NOMO-1 (cell line): ENCODE data around the gene ARL4A.
"Not testable (repeated sequence)": the region's sequence is repeated elsewhere in the genome, so short reads cannot be mapped to it uniquely, and the experiment has no call there.

ENCODE experiments used
- DNase-seq, 2 experiments: peaks; one replicate each; lab custom pipeline; 2025; ENCODE audit not compliant: unreplicated experiment in 2 of 2; lab: John Stamatoyannopoulos, UW

ARL4A gene, protein sequence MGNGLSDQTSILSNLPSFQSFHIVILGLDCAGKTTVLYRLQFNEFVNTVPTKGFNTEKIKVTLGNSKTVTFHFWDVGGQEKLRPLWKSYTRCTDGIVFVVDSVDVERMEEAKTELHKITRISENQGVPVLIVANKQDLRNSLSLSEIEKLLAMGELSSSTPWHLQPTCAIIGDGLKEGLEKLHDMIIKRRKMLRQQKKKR

DNA sequence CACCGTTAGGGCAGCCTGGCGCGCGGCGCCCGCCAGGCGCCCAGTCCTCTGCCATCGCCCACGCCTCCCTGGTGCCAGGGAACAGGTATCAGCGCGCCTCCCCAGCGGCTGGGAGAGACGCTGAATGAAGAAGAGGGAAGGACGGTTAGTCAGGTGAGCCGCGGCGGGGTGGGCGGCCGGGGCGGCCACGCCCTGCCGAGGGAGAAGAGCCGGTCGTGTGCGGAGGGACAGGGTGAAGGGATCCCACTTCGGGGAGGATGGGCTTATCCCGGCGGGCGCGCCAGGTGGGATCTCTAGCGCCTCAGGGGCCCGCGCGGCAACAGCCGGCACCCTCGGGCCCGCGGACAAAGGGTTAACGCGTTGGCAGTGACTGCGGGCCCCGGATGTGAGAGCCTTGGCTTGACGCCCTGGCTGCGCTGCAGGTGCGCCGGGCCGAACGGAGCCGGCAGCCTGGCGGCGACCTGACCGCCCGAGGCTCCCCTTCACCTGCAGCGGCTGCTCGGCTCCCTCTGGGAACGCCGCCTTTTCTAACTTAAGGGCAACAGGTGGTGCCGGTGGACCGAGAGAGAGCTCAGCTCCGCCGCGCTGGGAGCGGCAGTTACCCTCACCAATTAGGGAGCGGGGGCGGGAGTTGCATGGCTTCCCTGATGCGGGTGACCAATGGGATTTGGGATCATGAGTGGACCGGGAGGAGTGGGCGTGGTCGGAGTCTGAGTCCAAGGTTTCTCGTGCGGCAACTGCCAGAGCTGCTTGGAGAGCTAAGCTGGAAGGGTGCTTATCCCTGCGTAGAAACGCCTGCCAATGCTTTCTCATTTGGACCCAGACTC, at the start of gene ARL4A:
Gene ARL4A, plus strand, starts transcription at position 743 of the 827 bp plus-strand sequence. CDS start 622 bp downstream, outside the sequence.
- peak; percentile 94 to 97 for DNase-seq

DNA sequence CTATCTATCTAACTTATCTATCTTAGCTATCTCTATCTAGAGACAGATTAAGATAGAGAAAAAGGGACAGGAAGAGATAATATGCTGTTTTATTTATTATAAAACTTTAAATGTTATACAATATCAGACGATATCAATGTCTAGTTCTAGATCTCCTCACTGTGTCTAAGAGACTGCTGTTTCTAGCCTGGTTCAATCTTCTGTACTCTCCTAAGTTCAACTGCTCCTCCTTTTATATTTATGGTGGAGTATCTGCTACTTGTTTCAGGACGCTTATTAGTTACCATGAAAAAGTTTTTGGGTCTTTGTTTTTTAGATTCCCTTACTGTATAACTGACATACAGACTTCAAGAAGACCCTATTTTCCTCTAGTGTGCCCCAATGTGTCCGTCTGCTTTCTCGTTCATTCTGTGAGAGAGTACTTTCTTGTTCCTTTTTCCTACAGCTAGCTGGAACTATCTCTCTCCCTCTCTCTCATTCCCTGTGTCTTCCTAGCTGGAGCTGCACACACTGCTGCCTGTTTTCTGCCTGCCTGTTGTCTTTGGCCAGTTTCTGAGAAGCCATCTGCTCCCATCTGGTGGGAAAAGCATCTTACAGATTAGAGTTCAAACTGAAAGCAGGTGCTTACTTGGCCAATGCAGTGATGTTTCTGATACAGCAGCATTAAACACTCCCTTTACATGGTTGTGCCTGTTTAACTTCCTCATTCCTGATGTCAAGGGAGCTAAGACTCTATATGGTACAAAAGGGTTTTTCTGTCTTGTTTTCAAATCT, 49.4 kb upstream of the ARL4A start:
- peak; percentile 8 to 81 for DNase-seq

DNA sequence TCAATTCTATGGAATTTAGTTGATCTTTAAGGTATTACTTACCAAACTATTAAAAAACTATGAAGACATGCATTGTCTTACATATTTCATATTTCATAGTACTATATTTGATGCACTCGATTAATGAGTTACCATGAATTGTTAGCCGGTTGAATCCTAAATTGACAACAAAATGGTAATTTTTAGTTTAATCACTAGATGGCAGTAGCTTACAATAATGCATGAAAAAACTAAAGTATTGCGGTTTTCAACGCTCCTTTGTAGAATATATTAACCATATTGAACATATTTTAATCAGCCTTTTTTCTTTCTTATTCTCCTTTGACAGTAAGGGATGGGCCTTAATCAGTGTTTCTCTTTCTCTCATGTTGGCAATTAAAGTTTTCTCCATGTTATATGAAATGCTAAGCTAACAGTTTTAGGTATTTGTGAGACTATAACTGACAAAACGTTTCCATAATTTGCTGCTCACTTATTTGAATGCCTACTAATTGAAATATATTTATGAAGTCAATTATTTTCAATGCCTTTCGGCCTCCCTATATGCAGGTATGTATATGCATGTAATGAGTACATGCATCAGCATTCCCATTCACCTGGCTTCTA, 48.5 kb upstream of the ARL4A start:
- peak in 1 of 2 experiments; percentile 63 for DNase-seq

DNA sequence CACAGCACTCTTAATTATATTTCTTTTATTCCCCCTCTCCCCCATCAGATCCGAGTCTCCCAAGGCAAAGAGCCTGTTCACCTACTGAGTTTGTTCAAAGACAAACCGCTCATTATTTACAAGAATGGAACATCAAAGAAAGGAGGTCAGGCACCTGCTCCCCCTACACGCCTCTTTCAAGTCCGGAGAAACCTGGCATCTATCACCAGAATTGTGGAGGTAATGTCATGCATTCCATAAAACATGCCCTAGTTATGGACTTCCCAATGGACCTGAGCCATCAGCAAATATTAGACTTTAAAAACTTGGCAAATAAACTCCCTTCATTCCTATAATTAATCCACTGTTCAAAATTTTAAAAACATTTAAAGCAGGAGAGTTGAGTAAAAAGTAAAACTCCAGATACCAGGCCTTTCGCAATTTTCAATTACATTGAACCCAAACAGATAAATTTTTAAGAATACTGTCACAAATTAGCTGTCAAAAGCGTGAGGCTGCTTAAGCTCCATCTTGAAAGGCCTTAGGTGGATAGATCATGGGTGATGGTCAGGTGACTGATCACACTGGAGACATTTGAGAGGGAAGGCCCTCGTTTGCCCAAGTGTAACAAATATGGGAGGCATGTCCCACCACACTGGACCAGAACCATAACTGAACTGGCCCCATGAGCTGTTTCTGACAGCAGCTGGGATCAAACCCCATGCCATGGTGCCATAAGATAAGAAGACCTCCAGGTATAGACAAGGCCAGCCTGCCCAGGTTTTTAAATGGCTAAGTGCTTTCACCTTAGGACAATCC, 46.9 kb upstream of the ARL4A start:
- DNase-seq, result no peak

DNA sequence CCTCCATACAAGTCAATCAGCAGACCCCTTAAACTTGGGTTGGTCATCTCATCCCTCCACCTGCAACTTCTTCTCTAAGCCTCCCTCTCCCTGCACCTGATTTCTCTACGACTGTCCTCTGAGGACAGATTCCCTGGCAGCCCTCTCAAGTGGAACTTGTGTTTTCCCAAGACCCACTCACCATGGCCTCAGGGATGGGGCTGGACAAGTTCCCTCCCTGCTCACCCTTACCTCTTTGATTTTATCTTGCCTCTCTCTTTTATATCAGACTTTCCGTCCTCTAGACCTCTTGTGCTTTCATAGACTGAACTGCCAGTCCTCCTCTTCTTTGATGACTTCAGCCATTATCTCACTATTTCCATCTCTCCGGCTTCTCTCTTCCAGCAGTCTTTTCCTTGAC, 46.2 kb upstream of the ARL4A start:
- DNase-seq, result no peak

DNA sequence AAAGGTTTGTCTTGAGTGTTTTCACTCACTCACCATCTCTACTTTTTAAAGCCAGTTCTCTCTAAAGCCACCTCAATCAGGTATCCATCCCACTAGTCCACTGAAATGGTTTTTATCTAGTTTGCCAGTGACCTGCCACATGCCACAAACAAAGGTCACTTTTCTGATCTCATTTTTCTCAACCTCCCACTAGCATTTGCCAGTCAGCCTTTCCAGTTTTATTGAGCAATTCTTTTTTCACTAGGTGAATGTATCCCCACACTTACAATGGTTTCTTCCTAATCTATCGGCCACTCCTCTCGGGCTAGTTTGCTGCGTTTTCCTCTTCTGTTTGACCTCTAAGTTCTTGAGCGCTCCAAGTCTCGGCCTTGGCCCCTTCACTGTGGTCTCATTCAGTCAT, 44.9 kb upstream of the ARL4A start:
- no peak for DNase-seq

DNA sequence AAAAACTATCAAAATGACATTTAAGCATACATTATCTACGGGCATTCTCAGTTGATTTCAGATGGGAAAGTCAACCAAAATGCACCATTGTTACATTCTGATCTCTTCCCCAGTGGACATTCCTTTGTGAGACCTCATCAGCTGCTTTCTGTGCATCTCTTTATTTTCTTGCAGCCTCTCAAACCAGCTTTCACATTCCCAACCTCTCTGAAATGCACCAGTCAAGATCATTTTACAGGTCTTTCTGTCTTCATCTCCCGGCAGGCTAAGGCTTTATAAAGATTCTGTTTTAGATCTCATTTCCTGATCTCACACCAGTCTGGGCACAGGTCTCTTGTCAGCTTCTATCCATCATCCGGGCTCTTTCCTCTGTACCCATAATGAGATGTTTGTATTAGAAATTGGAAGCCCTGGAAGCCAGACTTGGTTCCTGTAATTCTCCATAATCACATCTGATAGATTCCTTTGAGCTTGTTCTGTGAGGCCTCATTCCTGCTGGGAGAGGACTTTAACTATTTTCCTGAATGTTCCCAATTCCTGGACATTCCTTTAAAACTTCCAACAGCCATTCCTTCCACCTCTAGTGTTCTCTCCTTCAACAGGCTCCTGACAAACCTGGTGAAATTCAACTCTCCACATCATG, 44.3 kb upstream of the ARL4A start:
- no peak for DNase-seq

DNA sequence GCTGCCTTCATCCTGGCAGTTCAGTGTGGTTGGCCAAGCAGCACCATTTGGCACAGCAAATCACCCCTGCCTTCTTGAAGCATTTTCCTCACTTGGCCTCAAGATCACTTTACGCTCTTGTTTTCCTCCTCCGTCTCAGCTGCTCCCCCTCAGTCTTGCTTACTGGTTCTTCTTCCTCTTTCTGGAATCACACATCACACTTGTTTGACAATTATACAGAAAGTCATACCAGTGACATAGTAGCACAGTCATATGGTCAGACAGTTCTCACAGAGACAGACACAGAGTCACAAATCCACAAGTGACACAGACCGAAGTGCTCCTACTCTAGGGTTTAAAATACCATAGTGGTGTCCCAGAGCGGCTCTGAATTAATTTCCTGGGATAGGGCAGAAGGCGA, 43.8 kb upstream of the ARL4A start:
- peak; percentile 26 to 58 for DNase-seq

DNA sequence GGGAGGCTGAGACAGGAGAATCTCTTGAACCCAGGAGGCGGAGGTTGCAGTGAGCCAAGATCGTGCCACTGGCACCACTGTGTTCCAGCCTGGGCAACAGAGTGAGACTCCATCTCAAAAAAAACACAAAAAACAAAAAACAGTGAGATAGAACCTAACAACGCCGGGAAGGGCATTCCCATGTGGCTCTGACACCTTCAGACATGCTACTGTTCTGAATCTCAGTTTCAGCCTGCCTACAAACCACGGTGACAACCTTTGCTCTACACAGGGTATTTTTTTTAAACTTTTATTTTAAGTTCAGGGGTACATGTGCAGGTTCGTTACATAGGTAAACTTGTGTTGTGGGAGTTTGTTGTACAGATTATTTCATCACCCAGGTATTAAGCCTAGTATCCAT, 42.2 kb upstream of the ARL4A start:
- DNase-seq, result not testable (repeated sequence)

DNA sequence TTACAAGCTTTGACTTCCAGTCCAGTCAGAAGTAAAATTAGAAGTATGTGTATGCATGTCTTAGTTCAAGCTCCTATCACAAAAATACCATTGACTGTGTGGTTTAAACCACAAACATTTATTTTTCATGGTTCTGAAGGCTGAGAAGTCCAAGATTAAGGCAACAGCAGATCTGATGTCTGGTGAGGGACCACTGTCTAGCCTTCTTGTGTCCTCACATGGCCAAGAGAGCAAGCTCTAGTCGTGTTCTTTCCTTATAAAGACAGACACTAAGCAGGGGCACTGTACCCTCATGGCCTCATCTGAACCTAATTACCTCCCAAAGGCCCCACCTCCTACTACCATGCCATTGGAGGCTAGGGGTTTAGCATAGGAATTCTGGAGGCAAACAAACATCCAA, 41.3 kb upstream of the ARL4A start:
- no peak for DNase-seq

DNA sequence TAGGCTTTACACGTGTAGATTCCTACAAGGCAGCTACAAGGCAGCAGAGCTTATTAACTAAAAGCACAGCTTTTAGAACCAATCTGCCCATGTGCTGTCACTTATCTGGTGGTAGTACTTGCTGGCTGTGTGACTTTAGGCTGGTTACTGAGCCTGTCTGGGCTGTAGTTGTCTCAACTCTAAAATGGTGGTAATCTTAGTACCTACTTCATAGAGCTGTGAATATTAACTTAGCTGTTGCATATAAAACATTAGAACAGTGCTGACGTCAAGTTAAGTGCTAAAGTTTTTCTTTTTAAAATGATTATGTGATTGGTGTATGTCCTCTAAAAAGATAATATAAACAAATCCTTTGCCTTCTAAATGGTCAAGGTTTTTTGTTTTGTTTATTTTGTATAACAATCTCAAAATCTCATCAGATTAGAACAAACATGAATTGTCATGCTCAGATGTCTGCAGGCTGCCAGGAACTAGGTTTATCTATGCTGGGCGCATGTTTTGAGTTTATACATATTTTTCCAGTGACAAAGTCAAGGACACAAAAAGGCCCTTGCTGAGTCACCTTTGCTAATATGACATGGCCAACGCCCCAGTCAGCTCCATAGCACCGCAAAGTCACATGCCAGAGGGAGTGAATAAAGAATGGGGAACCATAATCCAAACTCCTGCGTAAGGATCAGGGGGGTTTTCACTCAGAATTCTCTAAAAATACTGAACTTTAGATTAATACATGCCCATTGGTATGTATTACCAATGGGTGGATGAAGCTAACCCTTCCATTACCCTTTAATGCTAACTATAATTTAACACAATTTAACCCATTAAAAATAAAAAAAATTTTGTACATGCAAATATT, 39.8 kb upstream of the ARL4A start:
- DNase-seq, result no peak

DNA sequence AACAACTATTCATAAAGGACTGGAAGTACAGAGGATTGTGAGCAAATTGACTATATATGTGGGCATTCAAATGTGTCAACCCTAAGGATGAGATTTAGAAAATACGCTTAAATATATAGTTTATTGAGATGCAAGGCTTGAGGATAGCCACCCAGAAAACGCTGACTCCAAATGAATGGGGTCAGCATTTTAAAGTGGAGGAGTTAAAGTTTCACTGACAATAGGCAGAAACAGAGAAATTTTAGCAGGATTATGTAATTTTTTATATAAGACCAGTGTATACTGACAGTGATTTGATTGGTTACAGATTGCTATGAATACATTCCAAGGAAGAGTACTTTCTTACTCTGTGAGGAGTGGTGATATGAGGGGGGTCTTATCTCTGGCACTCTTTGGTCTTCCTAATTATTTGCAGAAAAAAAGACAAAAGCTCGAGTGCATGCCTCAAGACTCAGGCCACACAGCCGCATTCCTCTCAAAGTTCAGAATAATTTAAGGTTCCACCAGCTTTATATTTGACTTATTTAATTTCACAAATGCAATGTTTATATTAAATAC, 38.6 kb upstream of the ARL4A start:
- no peak for DNase-seq

DNA sequence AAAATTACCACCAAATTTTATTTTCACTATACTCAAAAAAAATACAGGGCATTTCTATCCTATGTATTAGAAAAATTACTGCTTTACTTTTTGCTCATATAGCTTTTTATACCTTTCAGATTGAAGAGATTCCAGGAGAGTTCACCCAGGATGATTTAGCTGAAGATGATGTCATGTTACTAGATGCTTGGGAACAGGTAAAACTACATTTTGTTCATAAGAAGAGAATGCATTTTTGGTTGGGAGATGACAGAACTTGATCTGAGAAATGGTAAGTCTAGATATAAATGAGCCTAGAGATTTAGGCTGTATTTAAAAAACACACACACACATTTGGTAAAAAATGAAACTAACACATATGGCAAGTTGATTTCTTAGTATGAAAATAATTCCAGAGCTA, 38.1 kb upstream of the ARL4A start:
- DNase-seq, result no peak

DNA sequence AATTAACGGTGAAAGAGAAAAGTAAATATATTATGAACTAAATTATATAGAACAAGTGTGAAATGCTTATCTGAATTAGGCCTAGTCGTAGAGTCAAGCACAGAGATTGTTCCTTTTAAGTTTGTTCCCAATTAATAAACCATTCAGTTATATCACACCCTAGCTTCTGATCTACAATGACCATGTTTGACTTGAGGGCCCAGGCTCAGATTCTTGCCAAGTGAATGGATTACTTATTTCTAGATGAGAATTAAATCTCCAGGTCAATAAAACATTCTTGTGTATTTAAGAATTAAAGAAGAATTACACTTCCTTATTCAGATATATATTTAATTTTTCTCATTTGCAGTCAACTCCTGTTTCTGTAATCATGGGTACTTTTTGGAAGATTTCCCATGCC, 37.4 kb upstream of the ARL4A start:
- no peak for DNase-seq

DNA sequence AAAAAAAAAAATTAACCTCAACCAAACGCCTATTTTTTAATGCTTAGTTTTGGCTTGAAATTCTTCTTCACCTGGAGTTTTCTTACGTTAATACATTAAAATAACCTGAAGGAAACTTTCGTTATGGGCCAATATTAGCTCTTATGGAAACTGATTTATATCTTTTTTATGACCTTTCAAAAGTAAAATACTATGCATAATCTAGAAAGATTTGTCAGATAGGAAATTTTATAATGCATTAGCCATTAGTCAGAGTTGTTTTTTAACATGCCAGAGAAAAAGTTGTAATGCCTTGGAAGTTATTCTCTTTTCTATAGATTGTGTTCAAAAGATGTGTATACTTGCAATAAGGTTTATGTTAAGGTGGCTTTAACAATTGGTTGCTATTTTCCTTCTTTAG, 34.3 kb upstream of the ARL4A start:
- no peak for DNase-seq

DNA sequence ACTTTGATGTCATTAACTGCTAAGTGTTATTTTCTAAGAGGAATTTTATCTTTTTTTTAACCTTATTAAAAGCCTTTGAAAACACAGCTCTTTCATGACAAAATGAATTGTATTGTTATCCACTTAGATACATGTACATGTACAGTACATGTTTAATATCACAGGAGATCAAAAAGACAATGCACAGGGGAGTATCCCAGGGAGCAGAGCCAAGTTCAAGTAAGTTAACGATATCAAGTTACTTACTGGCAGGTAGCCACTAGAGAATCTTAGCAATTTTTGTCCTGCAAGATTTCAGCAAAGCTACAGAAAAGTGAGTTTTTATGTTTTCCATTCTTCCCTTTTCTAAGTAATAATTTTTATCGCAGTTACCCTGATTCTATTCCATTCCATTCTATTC, 33.9 kb upstream of the ARL4A start:
- no peak for DNase-seq

DNA sequence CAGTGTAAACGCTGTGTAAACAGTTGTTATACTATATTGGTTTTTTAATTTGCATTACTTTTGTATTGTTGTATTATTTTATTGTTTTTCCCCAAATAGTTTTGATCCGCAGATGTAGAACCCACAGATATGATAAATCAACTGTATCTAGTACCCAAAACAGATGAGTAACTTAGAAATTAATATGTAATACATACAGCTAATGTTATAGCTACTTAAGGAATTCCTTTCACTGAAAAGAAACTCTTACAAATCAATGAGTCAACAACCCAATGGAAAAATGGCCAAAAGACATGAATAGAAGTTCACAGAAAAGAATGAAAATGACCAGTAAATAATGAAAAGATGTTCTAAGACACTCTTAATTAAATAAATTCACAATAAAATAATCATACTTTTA, 32.3 kb upstream of the ARL4A start:
- no peak for DNase-seq

DNA sequence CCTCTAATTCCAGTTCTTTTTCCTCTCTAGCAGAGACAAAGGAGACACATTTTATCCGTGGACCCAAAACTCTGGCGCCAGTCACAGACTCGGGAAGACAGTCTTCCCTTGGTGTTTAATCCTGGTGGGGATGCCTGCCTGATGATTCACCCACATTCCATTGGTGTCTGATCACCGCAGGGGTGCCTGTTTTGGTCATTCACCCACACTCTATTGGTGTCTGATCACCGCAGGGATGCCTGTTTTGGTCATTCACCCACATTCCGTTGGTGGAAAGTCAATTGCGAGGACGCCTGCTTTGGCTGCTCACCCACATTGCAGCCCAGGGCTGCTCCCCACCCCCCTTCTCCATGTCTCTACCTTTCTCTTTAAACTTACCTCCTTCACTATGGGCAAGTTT, 27.0 kb upstream of the ARL4A start:
- not testable (repeated sequence) for DNase-seq

DNA sequence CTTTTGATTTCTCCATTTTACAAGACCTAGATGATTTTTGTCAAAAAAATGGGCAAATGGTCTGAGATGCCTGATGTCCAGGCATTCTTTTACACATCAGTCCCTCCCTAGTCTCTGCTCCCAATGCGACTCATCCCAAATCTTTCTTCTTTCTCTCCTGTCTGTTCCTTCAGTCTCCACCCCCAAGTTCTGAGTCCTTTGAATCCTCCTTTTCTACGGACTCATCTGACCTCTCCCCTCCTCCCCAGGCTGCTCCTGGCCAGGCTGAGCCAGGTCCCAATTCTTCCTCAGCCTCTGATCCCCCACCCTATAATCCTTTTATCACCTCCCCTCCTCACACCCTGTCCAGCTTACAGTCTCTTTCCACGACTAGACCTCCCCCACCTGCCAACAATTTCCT, 26.4 kb upstream of the ARL4A start:
- not testable (repeated sequence) for DNase-seq
